DOHH2 (cell line): ENCODE data around the gene RANBP10.

ENCODE experiments used
- H3F3A ChIP-seq: fragments of 200-600 bp; sonication (generic), shearing (Covaris generic); 2 replicates; pipeline ENCODE4 v1.6.0; 2016; ENCODE audit warnings: antibody characterized with exemption, mild to moderate bottlenecking; ENCODE audit not compliant: control insufficient read depth, insufficient read depth
- H3K27ac ChIP-seq: fragments of 200-600 bp; sonication (generic); 2 replicates; pipeline ENCODE4 v1.5.1; 2014; ENCODE audit warnings: low read depth, mild to moderate bottlenecking, low read length, moderate library complexity
- H3K27me3 ChIP-seq: fragments of 200-600 bp; sonication (generic); 2 replicates; pipeline ENCODE4 v1.6.1; 2014; ENCODE audit warnings: mild to moderate bottlenecking, low read length, mixed read lengths; ENCODE audit not compliant: control insufficient read depth
- H3K36me3 ChIP-seq: fragments of 200-600 bp; sonication (generic); 2 replicates; pipeline ENCODE4 v1.6.1; 2014; ENCODE audit warnings: mild to moderate bottlenecking, low read length, moderate library complexity, mixed read lengths; ENCODE audit not compliant: control insufficient read depth
- H3K4me1 ChIP-seq: fragments of 200-600 bp; sonication (generic); 2 replicates; pipeline ENCODE4 v1.6.1; 2014; ENCODE audit warnings: mild to moderate bottlenecking, low read length, mixed read lengths; ENCODE audit not compliant: control insufficient read depth
- H3K4me2 ChIP-seq: fragments of 200-600 bp; sonication (generic); 2 replicates; pipeline ENCODE4 v1.6.0; 2014; ENCODE audit warnings: mild to moderate bottlenecking, low read length, moderate library complexity
- H3K4me3 ChIP-seq: fragments of 200-600 bp; sonication (generic); 2 replicates; pipeline ENCODE4 v1.5.1; 2014; ENCODE audit warnings: mild to moderate bottlenecking, low read length, mixed read lengths
- H3K79me2 ChIP-seq: fragments of 200-600 bp; sonication (generic); 2 replicates; pipeline ENCODE4 v1.6.1; 2014; ENCODE audit warnings: mild to moderate bottlenecking, low read length, mixed read lengths; ENCODE audit not compliant: control insufficient read depth
- H3K9me2 ChIP-seq: fragments of 200-600 bp; sonication (generic); replicated peaks from 2 replicates; pipeline ENCODE4 v1.6.1; 2014; ENCODE audit warnings: mild to moderate bottlenecking, low read length, mixed read lengths; ENCODE audit not compliant: control insufficient read depth
- H3K9me3 ChIP-seq: fragments of 200-600 bp; sonication (generic); 2 replicates; pipeline ENCODE4 v1.6.1; 2014; ENCODE audit warnings: antibody characterized with exemption, low read length, mixed read lengths; ENCODE audit not compliant: control insufficient read depth, insufficient read depth
- H4K20me1 ChIP-seq: fragments of 200-600 bp; sonication (generic); 2 replicates; pipeline ENCODE4 v1.6.0; 2014; ENCODE audit warnings: low read depth, mild to moderate bottlenecking, antibody characterized with exemption, low read length, moderate library complexity; ENCODE audit not compliant: control insufficient read depth, insufficient read depth
- EZH2phosphoT487 ChIP-seq: fragments of 200-600 bp; sonication (generic); IDR thresholded peaks from 2 replicates; pipeline ENCODE4 v1.6.1; 2017; ENCODE audit warnings: borderline replicate concordance, mild to moderate bottlenecking, antibody characterized with exemption, low read length, moderate library complexity, mixed read lengths
- TF ChIP-seq, protein P1 (sequence below): fragments of 200-600 bp; sonication (generic); IDR thresholded peaks from one replicate; pipeline ENCODE4 v1.5.1; 2014; ENCODE audit warnings: antibody characterized with exemption, mild to moderate bottlenecking, low read depth, low read length; ENCODE audit not compliant: poor library complexity, severe bottlenecking

The RANBP10 gene

DNA sequence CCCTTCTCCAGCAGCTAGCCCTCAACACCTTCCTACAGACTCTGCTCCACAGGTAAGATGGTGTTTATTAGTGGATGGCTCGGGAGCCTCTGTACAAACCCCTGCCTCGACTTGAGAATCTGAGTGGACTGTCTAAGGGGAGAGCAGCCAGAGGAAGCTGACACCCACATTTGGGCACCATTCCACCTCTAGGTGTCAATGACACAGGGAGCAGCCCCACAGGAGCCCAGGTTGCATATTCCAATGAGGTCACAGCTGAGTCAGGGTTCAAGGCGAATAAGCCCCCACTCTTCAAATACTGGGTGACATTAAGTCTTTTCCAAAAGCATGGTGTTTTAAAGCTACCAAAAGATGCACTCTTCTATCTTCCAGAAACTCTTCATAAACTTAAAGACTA, 31.9 kb downstream of the RANBP10 start:
- TF ChIP-seq, protein P1, sequence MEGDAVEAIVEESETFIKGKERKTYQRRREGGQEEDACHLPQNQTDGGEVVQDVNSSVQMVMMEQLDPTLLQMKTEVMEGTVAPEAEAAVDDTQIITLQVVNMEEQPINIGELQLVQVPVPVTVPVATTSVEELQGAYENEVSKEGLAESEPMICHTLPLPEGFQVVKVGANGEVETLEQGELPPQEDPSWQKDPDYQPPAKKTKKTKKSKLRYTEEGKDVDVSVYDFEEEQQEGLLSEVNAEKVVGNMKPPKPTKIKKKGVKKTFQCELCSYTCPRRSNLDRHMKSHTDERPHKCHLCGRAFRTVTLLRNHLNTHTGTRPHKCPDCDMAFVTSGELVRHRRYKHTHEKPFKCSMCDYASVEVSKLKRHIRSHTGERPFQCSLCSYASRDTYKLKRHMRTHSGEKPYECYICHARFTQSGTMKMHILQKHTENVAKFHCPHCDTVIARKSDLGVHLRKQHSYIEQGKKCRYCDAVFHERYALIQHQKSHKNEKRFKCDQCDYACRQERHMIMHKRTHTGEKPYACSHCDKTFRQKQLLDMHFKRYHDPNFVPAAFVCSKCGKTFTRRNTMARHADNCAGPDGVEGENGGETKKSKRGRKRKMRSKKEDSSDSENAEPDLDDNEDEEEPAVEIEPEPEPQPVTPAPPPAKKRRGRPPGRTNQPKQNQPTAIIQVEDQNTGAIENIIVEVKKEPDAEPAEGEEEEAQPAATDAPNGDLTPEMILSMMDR = no peak
- no peak for TF ChIP-seq EZH2phosphoT487
- Histone ChIP-seq H4K20me1 (no peaks in the 10 kb centered on the region), H3K27ac (no peak overlapping the region), H3K79me2 (peaks cover 4% of the 10 kb centered on the region; the same call in 1 of the 2 replicates), H3F3A (0 out of 2 replicates have a peak, but pooled peaks cover 3% of the 10 kb centered on the region), H3K9me2 (no peaks in the 10 kb centered on the region), H3K36me3 (peaks cover 5% of the 10 kb centered on the region; the same call in 1 of the 2 replicates), H3K4me2 (no peak overlapping the region), H3K9me3 (no peaks in the 10 kb centered on the region), H3K4me1 (no peaks in the 10 kb centered on the region), H3K4me3 (no peak overlapping the region), H3K27me3 (no peaks in the 10 kb centered on the region)

DNA sequence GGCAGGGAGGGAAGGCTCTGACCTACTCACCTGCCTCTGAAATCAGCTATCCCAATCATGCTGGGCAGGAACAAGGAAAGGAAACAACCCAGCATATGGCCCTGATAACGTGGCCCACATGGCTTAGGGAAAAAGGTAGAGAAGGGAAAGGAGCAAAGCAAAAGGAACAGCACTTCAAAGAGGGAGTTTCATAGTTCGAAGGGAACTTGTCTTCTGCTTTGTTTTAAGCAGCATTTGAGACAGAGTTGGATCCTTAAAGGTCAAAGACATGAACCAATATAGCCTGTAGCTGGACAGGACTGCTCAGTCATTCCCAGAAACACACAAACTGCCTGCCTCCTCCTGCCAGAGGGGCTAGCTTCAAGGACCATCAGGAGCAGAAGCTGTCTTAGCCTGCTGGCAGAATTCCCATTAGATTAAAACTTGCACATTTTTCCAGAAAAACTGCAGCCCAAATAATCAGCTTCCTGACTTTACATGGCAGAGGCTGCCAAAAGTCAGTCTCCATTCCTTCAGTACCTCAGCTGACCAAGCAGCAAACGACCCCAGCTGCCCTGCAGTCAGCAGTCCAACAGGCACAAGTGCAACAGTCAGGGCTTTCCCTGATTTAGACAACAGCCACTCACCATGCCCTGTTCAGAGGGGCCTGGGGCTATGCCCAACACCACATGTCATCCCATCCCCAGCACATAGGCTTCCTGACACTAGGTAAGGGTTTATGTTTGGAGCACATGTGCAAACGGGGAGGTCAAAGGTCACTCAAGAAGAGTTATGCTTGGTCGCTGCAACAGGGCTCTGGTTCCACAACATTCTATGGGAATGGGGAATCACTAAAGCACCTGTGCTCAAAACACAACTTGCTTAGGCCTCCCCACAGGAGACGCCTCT, 32.5 kb downstream of the RANBP10 start:
- Histone ChIP-seq H3K27ac (no peak overlapping the region), H3K79me2 (0 out of 2 replicates have a peak, but pooled peaks cover 4% of the 10 kb centered on the region), H4K20me1 (no peaks in the 10 kb centered on the region), H3F3A (0 out of 2 replicates have a peak, but pooled peaks cover 3% of the 10 kb centered on the region), H3K4me1 (no peaks in the 10 kb centered on the region), H3K4me3 (no peak overlapping the region), H3K27me3 (no peaks in the 10 kb centered on the region), H3K4me2 (no peak overlapping the region), H3K9me2 (no peaks in the 10 kb centered on the region), H3K36me3 (peaks cover 5% of the 10 kb centered on the region; the same call in 1 of the 2 replicates), H3K9me3 (no peaks in the 10 kb centered on the region)
- TF ChIP-seq, protein P1 = no peak
- TF ChIP-seq EZH2phosphoT487 = no peak

DNA sequence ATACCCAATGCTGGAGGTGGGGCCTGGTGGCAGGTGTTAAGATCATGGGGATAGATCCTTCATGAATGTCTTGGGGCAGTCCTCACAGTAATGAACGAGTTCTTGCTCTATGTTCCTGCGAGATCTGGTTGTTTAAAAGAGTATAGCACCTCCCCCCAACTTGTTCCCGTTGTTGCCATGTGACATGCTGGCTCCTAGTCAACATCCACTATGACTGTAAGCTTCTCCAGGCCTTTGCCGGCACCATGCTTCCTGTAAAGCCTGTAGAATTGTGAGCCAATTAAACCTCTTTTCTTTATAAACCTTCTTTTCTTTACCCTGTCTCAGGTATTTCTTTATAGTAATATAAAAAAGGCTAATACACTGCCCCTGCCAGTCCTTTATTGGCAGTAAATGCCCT, 33.3 kb downstream of the RANBP10 start:
- no peak overlapping the region for H3K27ac ChIP-seq
- no peak overlapping the region for H3K4me3 ChIP-seq
- H3K9me3 ChIP-seq = no peaks in the 10 kb centered on the region

More for the DNA sequence above, 33.3 kb downstream of the RANBP10 start:
- 0 out of 2 replicates have a peak, but pooled peaks cover 3% of the 10 kb centered on the region for H3F3A ChIP-seq
- no peaks in the 10 kb centered on the region for H4K20me1 ChIP-seq
- peaks cover 5% of the 10 kb centered on the region; the same call in 1 of the 2 replicates for H3K36me3 ChIP-seq
- TF ChIP-seq EZH2phosphoT487 = no peak
- TF ChIP-seq, protein P1 = no peak
- H3K27me3 ChIP-seq = no peaks in the 10 kb centered on the region
- 0 out of 2 replicates have a peak, but pooled peaks cover 4% of the 10 kb centered on the region for H3K79me2 ChIP-seq
- no peaks in the 10 kb centered on the region for H3K4me1 ChIP-seq
- no peaks in the 10 kb centered on the region for H3K9me2 ChIP-seq
- H3K4me2 ChIP-seq = no peak overlapping the region
